Jurkat, Clone E6-1 (cell line): Measurements from ENCODE around the gene C2orf49. TPM values are rescaled to one million over a fixed set of nuclear protein-coding genes. Genes with fewer than 3 reads are reported as not detected.
A peak's percentile ranks its signal among the peaks of the same experiment; 100 is the strongest.

ENCODE experiments used
- DNase-seq: peaks from one replicate; pipeline ENCODE4 v3.0.0-alpha.2; 2011; ENCODE audit warnings: low read depth, low spot score
- H3K4me3 ChIP-seq: 2 replicates; pipeline ENCODE4 v1.5.1; 2011; ENCODE audit warnings: mild to moderate bottlenecking, low read length, control low read depth, moderate library complexity
- polyA plus RNA-seq: library from polyadenylated mRNA; unstranded; fragments of >200 nt; gene quantifications from one replicate; pipeline ENCODE4 v1.2.1, GENCODE V29; 2012; ENCODE audit warnings: missing spikeins; ENCODE audit not compliant: insufficient read length, insufficient read depth

The C2orf49 gene
- polyA plus RNA-seq = 22.8 TPM

DNA sequence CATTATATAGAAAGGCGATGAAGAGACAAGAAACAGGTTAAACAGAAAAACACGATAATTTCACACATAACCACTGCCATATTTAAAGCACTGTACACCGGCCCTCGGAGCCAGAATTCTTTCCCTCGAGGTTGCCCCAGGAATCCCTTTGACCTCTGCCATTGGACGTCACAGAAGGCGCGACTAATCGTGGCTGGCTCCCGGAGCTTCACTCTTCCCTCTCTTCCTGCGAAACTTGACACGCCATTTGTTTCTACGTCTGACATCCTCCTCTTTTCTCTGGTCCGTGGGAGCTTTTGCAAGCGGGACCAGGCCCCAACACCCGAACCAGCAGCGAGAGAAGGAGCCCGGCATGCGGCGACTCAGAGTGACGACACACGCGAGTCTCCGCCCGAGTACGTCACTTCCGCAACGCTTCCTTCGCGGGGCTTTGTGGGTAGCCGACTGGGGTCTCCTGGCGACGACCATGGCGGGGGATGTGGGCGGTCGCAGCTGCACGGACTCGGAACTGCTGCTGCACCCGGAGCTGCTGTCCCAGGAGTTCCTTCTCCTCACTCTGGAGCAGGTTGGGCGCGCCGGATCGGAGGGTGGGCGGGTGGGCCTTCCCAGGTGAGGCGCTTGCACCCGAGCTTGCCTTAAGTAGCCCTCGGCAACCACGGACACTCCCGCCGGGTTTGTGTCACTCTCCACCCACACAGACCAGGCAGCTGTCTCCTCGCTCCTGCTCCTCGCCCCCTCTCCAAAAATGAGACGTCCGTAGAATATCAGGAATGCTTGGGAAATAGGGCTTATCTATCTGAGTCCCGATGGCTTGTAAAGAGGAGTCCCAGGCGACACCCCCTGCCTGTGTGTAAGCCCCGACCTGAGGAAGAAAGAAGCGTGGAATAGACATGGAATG is at the start of gene C2orf49:
Gene C2orf49, plus strand, starts transcription at position 419 of the 898 bp plus-strand sequence. Its CDS starts 48 bp downstream, at position 467.
- DNase-seq = peak; percentile 85
- peak within 1 kb of the TSS; percentile 81 for H3K4me3 ChIP-seq

DNA sequence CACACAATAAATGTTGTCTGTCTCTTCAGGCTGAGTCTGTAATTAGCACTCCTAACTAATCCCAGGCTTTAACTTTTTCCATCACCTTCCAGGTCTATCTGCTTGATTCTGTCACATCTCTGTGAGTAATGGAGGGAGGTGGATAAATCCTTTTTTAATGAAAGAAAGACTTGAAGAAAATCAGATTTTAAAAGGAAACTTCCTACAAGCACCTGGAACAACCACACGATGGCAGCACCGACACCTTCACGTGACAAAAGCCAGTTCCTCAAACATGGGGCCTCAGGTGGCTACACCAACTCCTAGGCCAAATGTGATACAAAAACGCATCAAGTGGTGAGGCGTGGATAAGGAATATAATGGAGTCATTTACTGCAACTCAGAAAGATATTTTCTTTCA is 49.6 kb upstream of the C2orf49 start:
- peak; percentile 62 for DNase-seq
- no peak overlapping the region for H3K4me3 ChIP-seq

DNA sequence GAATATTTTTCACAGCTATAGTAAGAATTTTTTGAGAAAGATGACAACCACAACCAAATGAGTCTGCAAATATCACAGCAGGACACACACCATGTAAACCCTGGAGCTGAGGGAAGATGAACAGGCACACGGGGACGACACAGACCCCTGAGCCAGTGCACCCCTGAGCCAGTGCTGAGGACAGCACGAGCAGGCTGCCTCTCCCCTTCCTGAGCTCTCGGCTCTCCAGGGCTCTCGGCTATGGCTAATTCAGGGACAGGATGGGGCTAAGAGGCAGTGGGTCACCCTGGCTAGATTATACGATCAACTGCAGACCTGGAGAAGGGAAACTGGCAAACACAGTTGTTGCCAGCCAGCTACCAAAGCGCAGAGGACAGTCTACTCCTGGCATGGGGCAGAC is 49.2 kb upstream of the C2orf49 start:
- DNase-seq = no peak
- no peak overlapping the region for H3K4me3 ChIP-seq

DNA sequence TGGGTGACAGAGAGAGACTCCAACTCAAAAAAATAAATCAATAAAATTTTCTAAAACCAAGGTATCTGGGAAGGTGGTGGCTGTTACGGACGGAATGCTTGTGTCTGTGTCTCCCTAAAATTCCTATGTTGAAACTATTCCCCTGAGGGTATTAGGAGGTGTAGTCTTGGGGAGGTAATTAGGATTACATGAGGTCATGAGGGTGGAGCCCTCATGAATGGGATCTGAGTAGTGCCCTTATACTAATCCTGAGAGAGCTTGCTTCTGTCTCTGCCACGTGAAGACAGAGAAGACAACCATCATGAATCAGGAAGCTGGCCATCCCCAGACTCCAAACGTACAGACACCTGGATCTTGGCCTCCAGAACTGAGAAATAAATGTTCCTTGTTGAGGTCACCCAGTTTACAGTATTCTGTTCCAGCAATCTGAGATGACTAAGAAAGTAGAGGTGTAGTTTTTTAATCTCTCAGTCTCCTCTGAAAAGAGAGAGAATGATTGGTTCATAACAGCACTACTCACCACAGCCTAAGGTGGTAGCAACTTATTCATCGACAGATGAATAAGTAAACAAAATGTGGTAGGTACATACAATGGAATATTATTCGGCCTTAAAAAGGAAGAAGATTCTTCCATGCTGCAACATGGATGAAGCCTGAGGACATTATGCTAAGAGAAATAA is 46.2 kb upstream of the C2orf49 start:
- DNase-seq = no peak
- H3K4me3 ChIP-seq = no peak overlapping the region

DNA sequence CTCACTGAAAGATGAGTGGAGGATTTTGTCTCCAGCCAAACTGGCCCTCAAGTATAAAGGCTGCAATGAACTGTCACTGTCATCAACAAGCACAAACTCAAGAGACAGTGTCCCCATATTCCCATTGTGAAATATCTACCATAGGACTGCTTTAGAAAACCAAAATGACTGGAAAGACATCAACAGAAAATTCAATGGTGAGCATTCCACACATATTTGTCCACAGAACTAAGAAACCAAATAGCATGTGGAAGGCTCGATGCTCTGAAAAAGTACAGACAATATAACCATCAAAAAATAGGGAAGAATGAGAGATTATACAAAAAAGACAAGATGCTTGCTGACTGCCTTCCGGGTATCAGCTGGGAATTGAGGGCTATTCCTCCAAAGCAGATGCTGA is 45.4 kb upstream of the C2orf49 start:
- DNase-seq = no peak
- H3K4me3 ChIP-seq = no peak overlapping the region

DNA sequence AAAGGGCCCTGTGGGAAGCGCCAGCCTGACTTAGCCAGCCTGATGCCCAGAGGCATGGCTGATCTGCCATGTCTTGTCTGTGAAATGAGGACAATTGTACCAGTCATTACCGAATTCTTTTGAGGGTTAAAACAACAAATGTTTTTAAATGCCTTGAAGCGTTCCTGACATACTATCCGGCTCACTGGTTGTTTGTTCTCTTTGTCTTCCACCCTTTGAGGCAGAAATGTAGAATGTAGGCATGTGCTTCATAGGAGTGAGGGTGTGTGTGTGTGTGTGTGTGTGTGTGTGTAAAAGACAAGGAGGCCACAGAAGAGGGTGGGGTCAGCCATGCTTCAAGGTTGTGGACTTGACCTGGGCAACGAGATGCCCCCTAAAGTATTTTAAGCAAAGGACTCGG is 43.3 kb upstream of the C2orf49 start:
- H3K4me3 ChIP-seq = no peak overlapping the region
- no peak for DNase-seq

DNA sequence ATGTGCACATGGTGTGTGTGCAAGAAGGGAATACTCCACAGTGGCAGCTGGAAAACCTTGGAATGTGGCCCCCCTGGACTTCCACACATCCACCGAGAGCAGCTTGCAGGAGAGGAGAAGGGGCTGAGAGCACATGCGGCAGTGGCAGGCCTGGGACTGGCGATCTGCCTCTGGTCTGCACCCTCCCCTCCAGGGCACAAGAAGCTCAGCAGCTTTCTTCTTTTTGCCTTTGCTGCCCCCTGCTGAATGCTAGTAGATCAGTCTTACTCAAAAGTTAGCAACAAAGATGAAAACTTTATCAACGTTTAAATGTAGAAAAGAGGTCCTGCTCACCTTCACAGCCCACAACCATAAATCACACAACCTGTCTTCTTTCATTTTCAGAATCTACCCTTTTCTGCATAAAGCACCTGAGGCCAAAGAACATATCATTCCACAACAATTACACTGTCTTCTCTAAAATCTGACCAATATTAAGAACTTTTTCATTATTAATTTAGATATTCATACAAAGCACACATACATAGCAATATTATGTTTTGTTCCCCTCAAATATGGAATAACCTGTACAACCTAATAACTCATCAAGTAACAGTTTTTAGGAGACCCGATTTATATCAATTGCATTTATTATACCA is 42.4 kb upstream of the C2orf49 start:
- peak; percentile 68 for DNase-seq
- H3K4me3 ChIP-seq = no peak overlapping the region

DNA sequence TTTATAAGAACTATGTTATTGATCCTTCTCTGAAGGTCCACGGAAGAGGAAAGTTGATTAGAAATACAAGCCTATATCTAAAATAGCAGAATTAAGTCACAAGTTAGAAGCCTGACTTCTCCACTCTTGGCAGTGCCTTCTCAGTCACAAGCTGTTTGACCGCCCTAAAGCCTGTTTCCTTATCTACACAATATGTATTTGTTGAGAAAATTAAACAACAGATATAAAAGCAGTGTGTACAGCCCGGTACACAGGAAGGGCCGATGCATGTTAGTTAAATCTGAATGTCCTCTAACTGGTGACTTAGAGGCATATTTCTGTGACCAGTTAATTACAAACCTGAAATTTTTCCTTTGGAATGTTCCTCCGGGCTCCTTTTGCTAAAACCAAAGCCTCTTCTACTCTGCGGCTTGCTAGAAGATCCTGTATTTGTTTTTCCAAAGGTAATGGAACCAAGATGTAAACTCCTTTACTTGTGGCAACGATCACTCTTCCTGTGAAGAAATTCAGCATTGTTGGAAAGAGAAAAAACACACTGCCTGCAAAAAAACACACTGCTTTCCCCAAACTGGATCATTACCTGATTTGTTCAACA is 41.2 kb upstream of the C2orf49 start:
- H3K4me3 ChIP-seq = no peak overlapping the region
- no peak for DNase-seq

DNA sequence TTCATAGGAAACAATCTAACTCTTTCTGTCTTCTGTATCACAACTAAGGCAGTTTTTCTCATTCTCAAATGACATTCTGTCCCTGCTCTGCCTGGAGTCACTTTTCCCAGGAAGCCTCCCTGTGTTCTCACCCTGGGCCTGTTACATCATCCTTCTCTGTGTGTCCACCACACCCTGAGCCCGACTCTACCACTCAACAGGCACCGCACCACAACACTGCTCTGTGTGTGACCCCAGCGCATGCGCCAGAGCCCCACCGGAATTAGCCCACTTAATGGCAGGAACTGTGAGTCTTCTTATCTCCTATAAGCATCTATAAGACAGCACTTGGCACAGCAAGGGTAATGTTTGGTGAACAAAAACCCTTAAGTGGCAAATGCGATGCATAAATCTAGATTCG is 40.1 kb upstream of the C2orf49 start:
- DNase-seq = peak; percentile 90

DNA sequence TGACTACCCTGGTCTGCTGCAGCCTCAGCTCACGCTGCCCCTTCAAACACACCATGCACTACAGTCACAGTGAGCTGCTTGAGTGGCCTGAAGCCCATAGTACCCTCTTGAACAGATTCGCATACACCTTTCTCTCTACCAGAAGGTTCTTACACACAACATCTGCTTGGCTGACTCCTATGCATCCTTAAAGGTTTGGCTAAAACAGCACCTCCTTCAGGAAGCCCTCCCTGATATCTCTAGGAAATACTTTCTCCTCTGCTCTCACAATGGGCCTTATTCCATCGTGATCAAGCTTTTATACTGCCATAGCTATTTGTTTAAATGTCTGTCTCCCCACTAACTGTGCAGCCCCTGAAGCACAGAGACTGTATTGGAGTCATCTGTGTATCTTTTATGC is 39.3 kb upstream of the C2orf49 start:
- DNase-seq = no peak
- H3K4me3 ChIP-seq = no peak overlapping the region

More for the DNA sequence above, 40.1 kb upstream of the C2orf49 start:
- no peak overlapping the region for H3K4me3 ChIP-seq

DNA sequence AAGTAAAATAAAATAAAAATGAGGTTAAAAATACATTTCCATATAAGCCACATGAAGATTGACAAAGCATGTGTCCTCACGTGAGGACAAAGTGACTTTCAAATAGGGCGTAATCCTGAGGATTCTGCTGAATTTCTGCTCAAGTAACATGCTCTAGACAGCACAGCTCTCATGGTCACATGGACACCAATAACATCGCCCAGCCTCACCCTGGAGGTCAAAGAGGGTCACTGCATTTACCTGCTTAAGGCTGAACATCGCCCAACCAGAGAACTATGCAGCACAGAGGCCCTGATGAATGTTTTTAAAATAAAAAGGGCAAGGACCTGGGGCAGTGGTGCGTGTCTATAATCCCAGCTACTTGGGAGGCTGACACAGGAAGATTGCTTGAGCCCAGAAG is 38.0 kb upstream of the C2orf49 start:
- no peak overlapping the region for H3K4me3 ChIP-seq
- no peak for DNase-seq

DNA sequence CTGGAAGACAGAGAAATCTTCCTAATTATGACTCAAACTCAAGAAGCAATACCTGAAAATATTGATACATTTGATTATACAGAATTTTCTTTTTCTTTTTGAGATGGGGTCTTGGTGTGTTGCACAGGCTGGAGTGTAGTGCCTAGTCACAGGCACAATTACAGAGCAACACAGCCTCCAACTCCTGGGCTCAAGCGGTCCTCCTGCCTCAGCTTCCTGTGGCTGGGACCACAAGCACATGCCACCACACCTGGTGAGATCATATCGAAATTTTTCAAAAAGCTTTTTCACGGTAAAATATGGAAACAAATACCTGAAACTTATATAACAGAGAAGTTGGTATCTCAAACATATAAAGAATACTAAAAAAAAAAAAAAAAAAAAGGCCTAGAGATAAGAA is 35.7 kb upstream of the C2orf49 start:
- no peak overlapping the region for H3K4me3 ChIP-seq
- peak; percentile 70 for DNase-seq

DNA sequence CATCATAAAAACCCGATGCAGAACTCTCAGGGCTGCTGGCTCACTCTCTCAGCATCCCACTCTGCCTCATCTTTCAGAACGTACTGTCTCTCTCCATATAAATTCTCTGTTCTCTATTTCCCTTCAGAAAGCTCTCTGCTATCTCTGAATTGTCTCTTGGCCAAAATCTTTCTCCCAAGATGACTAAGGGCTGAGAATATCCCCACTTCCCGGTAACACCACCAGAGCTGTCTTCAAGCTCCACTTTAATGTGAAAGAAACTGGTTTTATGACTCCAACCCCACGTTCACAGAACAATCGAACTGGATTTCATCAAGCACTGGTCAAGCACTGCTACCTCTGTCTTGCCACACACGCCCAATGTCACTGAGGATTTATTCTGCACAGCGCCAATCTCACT is 30.2 kb upstream of the C2orf49 start:
- no peak for DNase-seq
- no peak overlapping the region for H3K4me3 ChIP-seq

DNA sequence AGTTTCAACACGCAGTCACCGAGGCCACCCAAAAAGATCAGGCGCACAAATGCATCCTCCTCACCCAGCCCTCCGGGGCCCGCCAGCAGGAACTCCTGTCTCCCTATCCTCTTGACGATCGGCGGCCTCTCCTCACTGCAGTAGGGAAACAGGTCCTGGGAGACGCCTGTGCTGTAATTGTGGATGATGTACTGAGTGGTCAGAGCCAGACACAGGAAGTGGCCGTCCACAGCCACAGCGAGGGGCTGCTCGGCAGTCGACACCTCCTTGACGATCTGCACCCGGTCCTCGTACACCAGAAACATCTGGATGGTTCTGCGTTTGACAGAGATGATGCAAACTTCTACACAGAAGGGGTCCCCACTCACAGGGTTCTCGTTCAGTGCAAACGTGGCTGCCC is 29.8 kb upstream of the C2orf49 start:
- no peak for DNase-seq

DNA sequence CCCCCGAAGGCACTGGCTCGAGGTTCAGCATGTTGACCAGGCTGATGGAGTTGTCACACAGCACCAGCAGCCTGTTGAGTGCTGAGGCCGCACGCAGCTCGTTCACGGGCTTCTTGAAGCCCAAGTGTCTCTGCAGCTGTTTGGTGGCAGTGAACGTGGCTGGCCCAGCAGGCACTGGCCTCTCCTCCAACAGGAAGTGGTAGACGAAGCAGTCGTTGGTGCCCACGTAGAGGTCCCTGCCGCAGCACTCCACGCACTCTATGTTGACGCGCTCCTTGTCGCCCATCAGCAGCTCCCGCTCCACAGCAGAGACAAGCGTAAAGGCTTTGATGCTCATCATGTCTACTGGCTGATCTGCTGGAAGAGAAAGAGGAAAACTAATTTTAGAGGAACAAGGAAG is 29.4 kb upstream of the C2orf49 start:
- no peak overlapping the region for H3K4me3 ChIP-seq
- DNase-seq = peak; percentile 60

More for the DNA sequence above, 29.8 kb upstream of the C2orf49 start:
- H3K4me3 ChIP-seq = no peak overlapping the region

DNA sequence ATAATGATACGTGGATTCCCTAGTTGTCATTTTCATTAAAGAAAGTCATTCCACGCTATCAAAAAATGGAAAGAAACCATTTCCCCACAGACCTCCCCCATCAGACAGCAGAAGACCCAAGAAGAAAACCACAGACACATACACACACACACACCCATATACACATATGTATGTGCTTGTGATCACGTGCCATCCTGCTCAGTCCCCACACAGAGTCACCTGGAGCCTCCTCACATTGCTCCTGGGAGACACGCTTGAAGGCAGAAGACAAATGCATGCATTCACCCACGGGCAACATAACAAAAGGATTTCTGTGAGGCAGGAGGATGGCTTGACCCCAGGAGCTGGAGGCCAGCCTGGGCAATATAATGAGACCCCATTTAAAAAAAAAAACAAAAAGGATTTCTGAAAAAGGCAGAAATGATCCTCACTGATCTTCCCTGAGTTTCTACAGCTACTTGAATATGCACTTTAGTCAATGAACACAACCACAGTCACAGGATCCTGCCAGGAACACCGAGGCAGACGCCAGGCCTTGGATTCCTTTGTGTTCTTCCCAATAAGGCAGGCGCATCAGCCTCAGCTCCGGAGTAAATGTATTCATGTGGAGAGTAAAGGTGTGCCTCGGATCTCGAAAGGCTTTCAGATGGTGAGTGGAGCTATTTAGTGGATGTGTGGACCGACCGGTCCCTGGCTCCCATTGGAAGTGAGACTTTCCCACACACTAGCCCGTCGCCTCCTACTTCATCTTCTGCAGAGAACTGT is 28.8 kb upstream of the C2orf49 start:
- DNase-seq = peak; percentile 60
- H3K4me3 ChIP-seq = no peak overlapping the region

DNA sequence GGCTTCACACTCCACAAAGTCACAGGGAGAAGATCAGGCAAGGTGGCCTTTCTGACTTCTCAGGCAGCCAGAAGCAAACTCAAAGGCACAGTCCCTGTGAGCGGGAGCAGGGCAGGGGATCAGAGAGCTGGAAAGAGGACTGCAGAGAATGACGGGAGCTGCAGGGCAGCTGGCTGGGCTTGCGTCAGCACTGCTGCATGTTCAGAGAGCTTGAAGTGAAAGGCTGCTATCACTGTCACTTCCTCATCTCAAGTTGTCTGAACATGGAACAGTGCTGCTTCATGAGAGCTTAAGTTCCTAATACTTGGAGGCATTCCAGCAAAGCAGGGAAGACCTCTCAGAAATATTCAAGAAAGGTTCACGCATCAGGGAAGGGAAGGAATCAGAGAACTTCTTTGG is 28.2 kb upstream of the C2orf49 start:
- no peak for DNase-seq
- H3K4me3 ChIP-seq = no peak overlapping the region

DNA sequence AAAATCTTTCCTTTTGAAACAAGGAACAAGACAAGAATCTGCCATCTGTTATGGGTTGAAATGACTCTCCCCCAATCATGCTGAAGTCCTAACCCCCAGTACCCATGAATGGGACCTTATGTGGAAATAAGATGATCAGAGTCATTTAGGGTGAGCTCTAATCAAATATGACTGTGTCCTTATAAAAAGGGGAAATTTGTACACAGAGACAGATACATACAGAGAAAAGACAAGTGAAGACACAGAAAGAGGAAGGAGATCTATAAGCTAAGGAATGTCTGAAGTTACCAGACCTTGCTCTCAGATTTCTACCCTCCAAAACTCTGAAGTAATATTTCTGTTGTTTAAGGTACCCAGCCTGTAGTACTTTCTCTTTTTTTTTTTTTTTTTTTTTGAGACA is 23.5 kb upstream of the C2orf49 start:
- H3K4me3 ChIP-seq = no peak overlapping the region

DNA sequence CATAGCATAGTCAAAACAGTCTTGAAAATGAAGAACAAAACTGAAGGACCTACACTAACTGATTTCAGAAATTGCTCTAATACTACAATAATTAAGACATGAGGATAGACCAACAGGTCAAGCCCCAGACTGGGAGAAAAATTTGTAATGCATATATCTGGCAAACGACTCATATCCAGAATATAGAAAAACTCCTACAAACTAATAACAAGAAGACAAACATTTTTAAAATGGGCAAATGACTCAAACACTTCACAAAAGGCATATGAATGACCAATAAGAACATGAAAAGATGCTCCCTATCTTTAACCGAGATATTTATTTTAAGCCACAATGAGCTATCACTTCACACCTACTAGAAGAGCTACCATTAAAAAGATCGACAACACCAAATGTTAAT is 22.0 kb upstream of the C2orf49 start:
- H3K4me3 ChIP-seq = no peak overlapping the region
- DNase-seq = no peak

More for the DNA sequence above, 23.5 kb upstream of the C2orf49 start:
- DNase-seq = no peak
